Liver (tissue), 9 donors: ENCODE data around the gene MICU2. TPM values are rescaled to one million over a fixed set of nuclear protein-coding genes. Genes with fewer than 3 reads are reported as not detected.

ENCODE experiments used
- DNase-seq: peaks from one replicate; pipeline ENCODE4 v3.0.0-alpha.2; 2017; ENCODE audit warnings: low spot score
- H3K27ac ChIP-seq, 2 donors: one replicate each; pipeline ENCODE4 v1.7.0; 2013; ENCODE audit warnings: inconsistent platforms in 2 of 2, low read length in 2 of 2, control low read depth in 1 of 2, low read depth in 1 of 2, mild to moderate bottlenecking in 1 of 2
- H3K27me3 ChIP-seq, 4 donors: one replicate each; pipeline versions ENCODE4 v1.6.1 to v1.7.0; 2013; ENCODE audit warnings: low read length in 3 of 4, inconsistent platforms in 1 of 4, mild to moderate bottlenecking in 1 of 4, moderate library complexity in 1 of 4; ENCODE audit not compliant: control insufficient read depth in 4 of 4, insufficient read depth in 4 of 4
- H3K36me3 ChIP-seq, 4 donors: one replicate each; pipeline versions ENCODE4 v1.6.1 to v1.7.0; 2013; ENCODE audit warnings: low read length in 3 of 4, mild to moderate bottlenecking in 3 of 4, low read depth in 1 of 4, moderate library complexity in 1 of 4; ENCODE audit not compliant: control insufficient read depth in 4 of 4, insufficient read depth in 3 of 4
- H3K4me1 ChIP-seq, 4 donors: one replicate each; pipeline versions ENCODE4 v1.6.1 to v1.7.0; 2013; ENCODE audit warnings: low read length in 3 of 4, mild to moderate bottlenecking in 3 of 4, moderate library complexity in 1 of 4; ENCODE audit not compliant: control insufficient read depth in 4 of 4, insufficient read depth in 4 of 4
- H3K4me3 ChIP-seq, 3 donors: one replicate each; pipeline versions ENCODE4 v1.6.1 to v1.7.0; 2013; ENCODE audit warnings: low read length in 3 of 3, control low read depth in 1 of 3, low read depth in 1 of 3, mild to moderate bottlenecking in 1 of 3
- H3K9ac ChIP-seq, 2 donors: one replicate each; pipeline ENCODE4 v1.7.0; 2013; ENCODE audit warnings: low read length in 2 of 2, mild to moderate bottlenecking in 2 of 2, moderate library complexity in 2 of 2, control low read depth in 1 of 2, low read depth in 1 of 2
- H3K9me3 ChIP-seq, 4 donors: one replicate each; pipeline versions ENCODE4 v1.6.1 to v1.7.0; 2013; ENCODE audit warnings: low read length in 3 of 4; ENCODE audit not compliant: control insufficient read depth in 4 of 4
- ATF3 ChIP-seq: IDR thresholded peaks from 2 replicates; pipeline ENCODE4 v1.6.1; 2016; ENCODE audit warnings: antibody characterized with exemption
- CTCF ChIP-seq: fragments of 150-350 bp; IDR thresholded peaks from 2 replicates; pipeline ENCODE4 v1.5.1; 2017; ENCODE audit warnings: improper control_type of control experiment, low read depth, low read length; ENCODE audit not compliant: missing input control
- EGR1 ChIP-seq, 2 donors: IDR thresholded peaks; 2 replicates each; pipeline ENCODE4 v1.6.1; 2016 to 2018; ENCODE audit warnings: antibody characterized with exemption in 2 of 2, low read depth in 2 of 2
- FOXA2 ChIP-seq: IDR thresholded peaks from 2 replicates; pipeline ENCODE4 v1.6.1; 2016; ENCODE audit warnings: antibody characterized with exemption
- GABPA ChIP-seq, 2 donors: IDR thresholded peaks in 1 of 2; conservative IDR thresholded peaks in 1 of 2; 2 replicates each; pipeline ENCODE4 v1.6.1; 2016; ENCODE audit warnings: antibody characterized with exemption in 2 of 2, mild to moderate bottlenecking in 1 of 2, moderate library complexity in 1 of 2
- HNF4A ChIP-seq, 2 donors: conservative IDR thresholded peaks; 2 replicates each; pipeline ENCODE4 v1.6.1; 2016; ENCODE audit warnings: antibody characterized with exemption in 2 of 2, mild to moderate bottlenecking in 2 of 2
- HNF4G ChIP-seq: IDR thresholded peaks from 2 replicates; pipeline ENCODE4 v1.6.1; 2016; ENCODE audit warnings: antibody characterized with exemption
- JUND ChIP-seq, 2 donors: IDR thresholded peaks; 2 replicates each; pipeline ENCODE4 v1.6.1; 2016; ENCODE audit warnings: antibody characterized with exemption in 2 of 2
- RAD21 ChIP-seq, 2 donors: IDR thresholded peaks; 2 replicates each; pipeline ENCODE4 v1.6.1; 2016; ENCODE audit warnings: antibody characterized with exemption in 2 of 2, mild to moderate bottlenecking in 2 of 2
- REST ChIP-seq: IDR thresholded peaks from 2 replicates; pipeline ENCODE4 v1.6.1; 2016; ENCODE audit warnings: antibody characterized with exemption, mild to moderate bottlenecking
- RXRA ChIP-seq, 2 donors: IDR thresholded peaks; 2 replicates each; pipeline ENCODE4 v1.6.1; 2017 to 2018; ENCODE audit warnings: antibody characterized with exemption in 2 of 2, mild to moderate bottlenecking in 1 of 2
- SP1 ChIP-seq: IDR thresholded peaks from 2 replicates; pipeline ENCODE4 v1.6.1; 2018; ENCODE audit warnings: antibody characterized with exemption, mild to moderate bottlenecking
- TAF1 ChIP-seq: conservative IDR thresholded peaks from 2 replicates; pipeline ENCODE4 v1.6.1; 2016; ENCODE audit warnings: antibody characterized with exemption, mild to moderate bottlenecking
- YY1 ChIP-seq: IDR thresholded peaks from 2 replicates; pipeline ENCODE4 v1.6.1; 2016; ENCODE audit warnings: antibody characterized with exemption, mild to moderate bottlenecking
- ZBTB33 ChIP-seq: IDR thresholded peaks from 2 replicates; pipeline ENCODE4 v1.6.1; 2016; ENCODE audit warnings: antibody characterized with exemption
- WGBS: extraction: QIAGEN DNeasy Blood & Tissue Kit; methylation state at CpG from one replicate; pipeline ENCODE4 v1.1.7; 2013; 5-methylcytosine and 5-hydroxymethylcytosine counted together
- polyA plus RNA-seq, 2 donors: library from polyadenylated mRNA; stranded (reverse) in 1 of 2; unstranded in 1 of 2; fragments of 200-250 nt in 1 of 2; fragments of >200 nt in 1 of 2; fragmentation: Nextera tagmentation in 1 of 2; extraction: Ambion mirVana in 1 of 2; gene quantifications; one replicate each; pipeline versions ENCODE4 v1.2.1 to v1.2.3, GENCODE V29; 2013 to 2015
- total RNA-seq, 2 donors: library from RNA; depleted of rRNA; stranded (reverse); fragments of >200 nt; gene quantifications; one replicate each; pipeline ENCODE4 v1.2.3, GENCODE V29; 2014
- donor health status: healthy.
- donor health status: healthy.
- donor health status: healthy.
- donor health status: healthy.
- donor health status: healthy.

MICU2 gene
- total and polyA plus RNA-seq, 4 donors = 19.4 to 42.9 (median 24.8) TPM

GRCh38 chr13:21608961-21609360, 5.0 kb upstream of the MICU2 start:
- Histone ChIP-seq H3K4me1 (peaks cover 0 to 2% (median 0%) of the 10 kb centered on the region in 4 donors), H3K9ac (no peak overlapping the region), H3K27ac (no peak overlapping the region), H3K9me3 (no peaks in the 10 kb centered on the region), H3K4me3 (no peak overlapping the region), H3K36me3 (no peaks in the 10 kb centered on the region), H3K27me3 (no peaks in the 10 kb centered on the region)
- TF ChIP-seq HNF4G = no peak
- no peak for TF ChIP-seq ATF3
- no peak for TF ChIP-seq CTCF
- no peak for TF ChIP-seq REST
- no peak for TF ChIP-seq RAD21 (IDR thresholded peaks at IDR 0.05)
- TF ChIP-seq HNF4A (conservative IDR thresholded peaks at IDR 0.05) = no peak
- TF ChIP-seq EGR1 (IDR thresholded peaks at IDR 0.05; ENCODE audit: low read depth in 2 of 2) = no peak
- TF ChIP-seq RXRA (IDR thresholded peaks at IDR 0.05) = no peak
- TF ChIP-seq GABPA (IDR thresholded peaks at IDR 0.05 in 1 of 2, conservative IDR thresholded peaks at IDR 0.05 in 1 of 2) = no peak
- TF ChIP-seq SP1 = no peak
- no peak for TF ChIP-seq TAF1
- 89% methylated on average over 4 of the region's 4 CpGs for WGBS
- DNase-seq = no peak

- Histone ChIP-seq H3K9me3 (no peaks in the 10 kb centered on the region), H3K27ac (no peak overlapping the region), H3K36me3 (no peaks in the 10 kb centered on the region), H3K4me3 (no peak overlapping the region), H3K27me3 (no peaks in the 10 kb centered on the region), H3K4me1 (peaks cover 0 to 6% (median 2%) of the 10 kb centered on the region in 4 donors), H3K9ac (no peak overlapping the region)
- TF ChIP-seq FOXA2 = no peak
- no peak for TF ChIP-seq JUND (IDR thresholded peaks at IDR 0.05)
- no peak for TF ChIP-seq ZBTB33
- TF ChIP-seq HNF4A (conservative IDR thresholded peaks at IDR 0.05) = no peak
- no peak for TF ChIP-seq YY1
- DNase-seq = no peak
- WGBS = 84% methylated on average over 6 of the region's 6 CpGs
Observed at GRCh38 chr13:21606796-21607195, 2.8 kb upstream of the MICU2 start.
